Adipose tissue (tissue), 3 donors: Measurements from ENCODE around the gene ATF5. TPM values are rescaled to one million over a fixed set of nuclear protein-coding genes. Genes with fewer than 3 reads are reported as not detected.
"Not testable (repeated sequence)": the region's sequence is repeated elsewhere in the genome, so short reads cannot be mapped to it uniquely, and the experiment has no call there.

ENCODE experiments used
- H3K27ac ChIP-seq: one replicate; pipeline ENCODE4 v1.5.1; 2013; ENCODE audit warnings: low read depth, low read length
- WGBS, 3 donors: extraction: QIAGEN DNeasy Blood & Tissue Kit; methylation state at CpG; one replicate each; pipeline ENCODE4 v1.1.7; 2013; 5-methylcytosine and 5-hydroxymethylcytosine counted together
- polyA plus RNA-seq, 3 donors: library from polyadenylated mRNA; stranded (reverse); fragments of 200-250 nt; gene quantifications; one replicate each; pipeline ENCODE4 v1.2.3, GENCODE V29; 2013
- donor health status: healthy with polysubstance abuse.
- donor health status: Bipolar disorder and iron deficiency.
- donor health status: healthy.

The ATF5 gene
- polyA plus RNA-seq, 3 donors = 37.0 to 77.0 (median 41.7) TPM

GRCh38 chr19:49916839-49917733 is 11.9 kb upstream of the ATF5 start:
- 63 to 79% (median 68%) methylated on average over 21 of the region's 21 CpGs for WGBS, 3 donors

GRCh38 chr19:49918089-49918488 is 10.9 kb upstream of the ATF5 start:
- 92 to 95% (median 94%) methylated on average over 8 of the region's 8 CpGs for WGBS, 3 donors
- H3K27ac ChIP-seq = no peak overlapping the region

More at GRCh38 chr19:49916839-49917733, 11.9 kb upstream of the ATF5 start:
- no peak overlapping the region for H3K27ac ChIP-seq

DNA sequence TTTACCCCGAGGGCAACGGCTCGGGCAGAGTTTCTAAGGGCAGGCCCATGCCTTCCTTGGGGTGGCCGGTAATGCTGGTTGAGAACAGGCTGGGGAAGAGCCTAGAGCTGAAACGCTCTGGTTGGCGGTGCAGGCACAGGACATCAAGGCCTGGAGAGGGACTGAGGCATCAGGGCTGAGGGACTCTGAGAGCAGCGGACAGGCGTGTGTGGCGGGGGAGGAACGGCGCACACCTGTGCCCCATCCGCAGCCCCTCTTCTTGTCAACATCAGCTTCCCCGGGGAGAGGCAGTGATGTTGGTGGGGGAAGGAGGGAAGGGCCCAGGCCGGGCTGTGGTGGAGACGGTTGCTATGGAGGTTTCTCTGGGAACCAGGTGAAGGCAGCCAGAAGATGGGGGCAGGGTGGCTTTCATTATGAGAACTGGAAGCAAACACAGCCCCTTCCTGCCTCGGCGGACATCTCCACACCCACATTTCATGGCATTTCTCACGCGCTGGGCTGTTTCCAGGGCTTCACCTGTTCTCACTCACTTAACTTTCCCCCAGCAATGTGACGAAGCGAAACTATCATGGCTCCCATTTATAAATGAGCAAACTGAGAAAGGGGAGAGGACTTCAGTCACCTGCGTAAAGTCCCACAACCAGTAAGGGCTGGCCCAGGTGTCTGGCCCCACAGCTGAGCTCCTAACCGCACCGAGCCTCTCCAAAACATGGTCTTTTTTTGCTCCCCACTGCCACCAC is 8.2 kb upstream of the ATF5 start:
- no peak overlapping the region for H3K27ac ChIP-seq
- WGBS, 3 donors = 87 to 94% (median 92%) methylated on average over 24 of the region's 24 CpGs

DNA sequence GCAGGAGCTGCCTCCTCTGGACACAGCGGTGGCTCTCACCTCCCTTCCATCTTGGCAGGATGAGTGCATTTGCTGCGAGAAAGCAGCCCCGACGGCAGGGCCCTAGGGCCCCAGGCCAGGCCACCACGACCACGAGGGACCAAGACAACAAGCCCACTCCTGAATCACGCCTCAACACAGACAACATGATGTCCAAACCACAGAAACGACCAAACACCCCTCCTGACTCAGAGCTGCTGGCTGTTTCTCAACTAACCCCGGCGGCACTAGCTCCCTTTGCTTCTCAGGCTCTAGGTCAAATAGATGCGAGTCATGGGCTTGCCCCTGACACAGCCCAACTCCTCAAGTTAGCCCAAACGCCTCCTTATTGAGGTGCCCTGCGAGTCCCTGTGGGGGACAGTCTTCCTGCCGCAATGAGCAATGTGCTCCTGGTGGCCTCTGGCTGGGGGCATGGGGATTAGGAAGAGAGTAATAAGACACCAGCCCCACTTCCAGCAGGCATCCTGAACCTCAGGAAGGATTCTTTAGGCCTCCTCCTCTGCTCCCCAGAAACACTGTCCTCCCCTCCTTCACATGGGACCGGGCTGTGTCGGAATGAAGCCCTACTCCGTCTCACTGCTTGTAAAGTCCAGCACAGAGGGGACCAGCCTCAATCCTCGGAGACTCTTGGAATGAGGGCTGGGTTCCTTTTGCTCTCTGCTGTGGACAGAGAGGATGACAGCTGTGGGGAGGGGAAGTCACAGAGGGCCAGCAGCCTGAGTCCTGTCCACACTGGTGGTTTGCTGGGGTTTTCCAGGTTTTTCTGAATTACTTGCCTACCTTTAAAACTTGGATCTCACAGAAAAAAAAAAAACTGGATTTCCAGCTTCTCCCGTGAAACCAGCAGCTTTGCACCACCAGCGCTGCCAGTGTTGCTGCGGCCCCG is 6.9 kb upstream of the ATF5 start:
- H3K27ac ChIP-seq = no peak overlapping the region
- WGBS, 3 donors = 75 to 89% (median 76%) methylated on average over 22 of the region's 22 CpGs

DNA sequence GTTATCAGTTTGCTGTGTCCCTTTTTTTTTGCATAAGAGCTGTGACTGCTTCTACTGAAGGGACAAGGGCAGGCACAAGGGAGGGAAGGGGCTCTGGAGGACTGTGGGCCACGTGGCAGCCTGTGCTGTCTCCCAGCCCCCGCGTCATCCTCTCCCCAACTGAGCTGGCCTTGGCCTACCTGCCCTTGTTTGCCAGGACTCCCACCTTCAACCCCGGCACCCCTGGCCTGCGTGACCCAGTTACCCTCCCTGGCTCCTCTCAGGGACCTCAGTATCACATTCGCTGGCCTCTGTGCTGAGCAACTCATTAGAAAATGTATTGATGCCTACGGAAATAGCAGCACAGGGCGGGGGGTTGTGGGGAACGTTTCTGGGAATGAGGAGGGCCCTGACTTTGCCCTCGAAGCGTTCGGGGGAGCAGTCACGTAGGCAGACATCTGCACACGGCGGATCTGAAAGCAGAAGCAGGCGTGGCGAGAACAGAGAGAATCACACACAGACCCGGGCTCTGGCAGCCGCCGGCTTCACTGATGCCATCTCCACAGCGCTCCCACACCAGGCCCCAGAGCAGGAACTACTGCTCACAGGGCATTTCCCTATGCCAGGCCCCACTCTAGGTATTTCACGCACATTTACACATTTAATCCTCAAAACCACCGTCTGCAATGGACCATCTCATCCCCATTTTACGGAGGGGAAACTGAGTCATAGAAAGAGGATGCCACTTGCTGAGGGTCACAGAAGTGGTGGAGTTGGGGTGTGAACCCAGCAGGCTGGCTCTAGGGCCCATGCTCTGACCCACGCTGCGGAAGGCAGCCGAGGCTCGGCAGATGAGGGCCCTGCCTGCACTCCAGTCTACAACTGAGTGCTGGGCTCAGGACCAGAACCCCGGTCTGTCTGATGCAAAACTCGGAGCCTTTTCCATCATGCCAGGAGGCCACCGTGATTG is 5.7 kb upstream of the ATF5 start:
- 82 to 87% (median 85%) methylated on average over 31 of the region's 31 CpGs for WGBS, 3 donors
- no peak overlapping the region for H3K27ac ChIP-seq

GRCh38 chr19:49924004-49924880 is 4.8 kb upstream of the ATF5 start:
- H3K27ac ChIP-seq = no peak overlapping the region
- 72 to 80% (median 77%) methylated on average over 25 of the region's 25 CpGs for WGBS, 3 donors

DNA sequence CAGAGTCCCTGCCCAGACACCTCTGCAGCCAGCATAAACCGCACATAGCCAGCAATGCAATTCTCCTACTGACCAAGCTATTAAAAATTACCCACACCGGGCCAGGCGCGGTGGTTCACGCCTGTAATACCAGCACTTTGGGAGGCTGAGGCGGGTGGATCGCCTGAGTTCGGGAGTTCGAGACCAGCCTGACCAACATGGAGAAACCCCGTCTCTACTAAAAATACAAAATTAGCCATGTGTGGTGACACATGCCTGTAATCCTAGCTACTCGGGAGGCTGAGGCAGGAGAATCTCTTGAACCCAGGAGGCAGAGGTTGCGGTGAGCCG is 4.2 kb upstream of the ATF5 start:
- 92 to 95% (median 94%) methylated on average over 13 of the region's 13 CpGs for WGBS, 3 donors
- not testable (repeated sequence) for H3K27ac ChIP-seq

- 96 to 97% (median 97%) methylated on average over 5 of the region's 5 CpGs for WGBS, 3 donors
- no peak overlapping the region for H3K27ac ChIP-seq
These were observed 3.5 kb upstream of the ATF5 start for GRCh38 chr19:49925486-49925885.

GRCh38 chr19:49926515-49926914 is 2.5 kb upstream of the ATF5 start:
- H3K27ac ChIP-seq = no peak overlapping the region
- WGBS, 3 donors = 91 to 93% (median 93%) methylated on average over 10 of the region's 10 CpGs

DNA sequence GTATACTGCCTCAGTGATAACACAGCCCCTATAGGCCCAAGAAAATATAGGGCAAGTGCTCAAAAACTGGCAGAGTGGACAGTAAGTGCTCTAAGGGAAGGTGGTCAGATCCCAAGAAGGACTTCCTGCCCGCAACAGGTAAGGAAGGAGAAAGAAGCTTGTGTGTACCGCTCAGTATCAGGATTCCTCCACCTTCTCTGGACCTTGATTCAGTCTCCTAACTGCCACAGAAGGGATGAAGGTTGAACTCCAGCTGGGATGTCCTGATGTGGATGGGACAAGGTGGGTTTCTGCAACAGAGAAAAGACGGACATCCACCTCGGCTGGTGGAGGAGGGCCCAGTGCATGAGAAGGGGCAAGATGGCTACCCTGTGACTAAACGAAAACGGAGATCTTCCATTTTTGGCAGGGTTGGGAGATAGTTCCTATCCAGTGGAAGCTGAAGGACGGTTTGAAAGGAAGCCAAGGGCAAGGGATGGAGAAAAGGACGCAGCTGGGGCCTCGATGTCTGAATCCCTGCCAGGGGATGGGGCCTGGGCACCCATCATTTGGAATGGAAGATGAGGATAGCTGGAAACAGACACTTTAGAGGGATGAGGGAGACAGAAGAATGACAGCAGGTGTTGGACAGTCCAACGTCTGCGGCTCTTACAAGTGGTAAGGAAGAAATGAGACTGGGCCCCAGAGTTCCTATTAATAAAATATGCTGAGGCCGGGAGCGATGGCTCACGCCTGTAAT is 1.3 kb upstream of the ATF5 start:
- 82 to 83% (median 83%) methylated on average over 14 of the region's 14 CpGs for WGBS, 3 donors
- H3K27ac ChIP-seq = no peak overlapping the region

DNA sequence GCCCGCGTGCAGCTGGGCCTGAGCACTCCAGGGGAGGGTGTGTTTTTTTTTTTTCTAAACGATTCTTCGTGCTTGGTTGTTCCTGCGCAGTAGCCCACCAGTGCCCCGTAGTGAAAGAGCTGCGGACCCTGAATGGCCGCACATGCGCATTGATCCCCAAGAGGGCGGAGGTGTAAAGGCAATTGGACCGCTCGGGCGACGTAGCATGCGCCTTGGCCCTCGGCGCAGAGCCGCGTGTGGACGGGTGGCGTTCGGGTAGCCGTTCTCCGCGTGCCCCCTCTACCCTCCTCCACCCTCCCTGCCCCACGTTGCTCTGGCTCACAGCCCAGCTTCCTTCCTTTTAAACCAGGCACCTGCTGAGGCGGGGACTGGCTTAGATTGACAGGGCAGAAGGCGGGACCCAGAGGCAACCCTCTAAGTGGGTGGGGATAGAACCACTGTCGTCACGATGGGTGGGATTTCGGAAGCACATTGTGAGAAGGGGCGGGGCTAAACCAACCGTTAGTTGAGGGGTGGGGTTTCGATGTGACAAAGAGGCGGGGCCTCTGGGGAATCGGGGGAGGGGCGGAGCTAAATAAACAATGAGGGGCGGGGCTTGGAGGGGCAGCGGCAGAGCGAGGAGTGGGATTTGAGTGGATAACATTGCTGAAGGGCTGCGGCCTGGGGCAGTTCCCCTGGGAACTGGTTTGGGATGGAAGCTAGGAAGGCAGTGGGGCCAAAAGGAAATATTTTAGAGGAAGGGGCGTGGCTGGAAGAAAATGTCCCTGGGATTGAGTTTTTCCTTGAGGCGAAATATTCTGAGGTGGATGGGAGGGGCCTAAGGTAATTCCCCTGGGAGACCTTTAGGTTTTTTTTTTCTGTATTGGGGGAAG is 842 bp downstream of the ATF5 start:
- H3K27ac ChIP-seq = no peak overlapping the region
- 2 to 4% (median 2%) methylated on average over 43 of the region's 43 CpGs for WGBS, 3 donors

DNA sequence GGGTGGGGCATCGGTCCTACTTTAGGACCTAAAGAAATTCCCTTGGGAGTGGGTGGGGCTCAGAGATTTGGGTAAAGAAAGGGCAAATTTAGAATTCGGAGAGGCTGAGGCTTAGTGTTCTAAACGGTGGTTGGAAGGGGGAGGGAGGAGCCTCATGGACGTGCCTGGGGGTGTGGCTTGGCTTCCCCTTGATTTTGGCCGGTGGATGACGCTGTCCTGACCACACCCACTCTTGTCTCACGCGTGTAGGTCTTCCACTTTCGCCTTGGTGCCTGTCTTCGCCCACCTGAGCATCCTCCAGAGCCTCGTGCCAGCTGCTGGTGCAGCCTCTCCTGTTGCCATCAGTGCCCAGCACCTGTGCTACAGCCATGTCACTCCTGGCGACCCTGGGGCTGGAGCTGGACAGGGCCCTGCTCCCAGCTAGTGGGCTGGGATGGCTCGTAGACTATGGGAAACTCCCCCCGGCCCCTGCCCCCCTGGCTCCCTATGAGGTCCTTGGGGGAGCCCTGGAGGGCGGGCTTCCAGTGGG is 1.5 kb downstream of the ATF5 start:
- no peak overlapping the region for H3K27ac ChIP-seq
- WGBS, 3 donors = 59 to 64% (median 61%) methylated on average over 15 of the region's 15 CpGs

DNA sequence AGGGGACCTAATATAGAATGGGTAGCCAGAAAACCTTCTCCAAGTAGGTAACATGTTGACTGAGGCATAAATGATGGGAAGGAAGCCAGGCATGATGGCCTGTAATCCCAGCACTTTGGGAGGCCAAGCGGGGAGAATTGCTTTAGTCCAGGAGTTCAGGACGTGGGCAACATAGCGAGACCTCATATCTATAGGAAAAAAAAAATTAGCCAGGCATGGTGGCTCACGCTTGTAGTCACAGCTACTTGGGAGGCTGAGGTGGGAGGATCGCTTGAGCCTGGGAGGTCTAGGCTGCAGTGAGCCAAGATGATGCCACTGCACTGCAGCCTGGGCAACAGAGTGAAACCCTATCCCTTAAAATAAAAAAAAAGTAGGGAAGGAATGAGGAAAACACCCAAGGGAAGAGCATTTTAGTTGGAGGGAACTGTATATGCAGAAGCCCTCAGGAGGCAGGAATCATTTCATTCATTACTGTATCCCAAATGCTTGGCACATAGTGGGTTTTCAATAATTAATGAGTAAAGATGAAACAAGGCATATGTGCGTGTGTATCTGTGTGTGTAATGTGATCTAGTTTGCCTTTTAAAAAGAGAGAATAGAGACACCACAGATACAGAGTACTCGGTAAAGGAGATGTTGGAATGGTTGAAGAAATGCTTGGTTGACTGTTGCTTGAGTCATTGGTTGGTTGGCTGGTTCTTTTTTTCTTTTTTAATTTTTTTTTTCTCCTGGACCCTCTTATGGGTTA is 2.5 kb downstream of the ATF5 start:
- WGBS, 3 donors = 91 to 93% (median 92%) methylated on average over 7 of the region's 7 CpGs

GRCh38 chr19:49932041-49932451 is 3.0 kb downstream of the ATF5 start:
- H3K27ac ChIP-seq = no peak overlapping the region
- 91 to 96% (median 95%) methylated on average over 5 of the region's 5 CpGs for WGBS, 3 donors

More for the DNA sequence above, 2.5 kb downstream of the ATF5 start:
- H3K27ac ChIP-seq = no peak overlapping the region
